Measurements from ENCODE around the gene IL17RD.

IL17RD gene

GRCh38 chr3:57169872-57170623 is 4.9 kb upstream of the IL17RD start:
- H3K4me3 ChIP-seq (ENCODE audit: insufficient read depth, low read depth, low read length): no peak overlapping the region
- 28 to 29% methylated on average over 40 of the region's 40 CpGs for WGBS, 2 experiments

DNA sequence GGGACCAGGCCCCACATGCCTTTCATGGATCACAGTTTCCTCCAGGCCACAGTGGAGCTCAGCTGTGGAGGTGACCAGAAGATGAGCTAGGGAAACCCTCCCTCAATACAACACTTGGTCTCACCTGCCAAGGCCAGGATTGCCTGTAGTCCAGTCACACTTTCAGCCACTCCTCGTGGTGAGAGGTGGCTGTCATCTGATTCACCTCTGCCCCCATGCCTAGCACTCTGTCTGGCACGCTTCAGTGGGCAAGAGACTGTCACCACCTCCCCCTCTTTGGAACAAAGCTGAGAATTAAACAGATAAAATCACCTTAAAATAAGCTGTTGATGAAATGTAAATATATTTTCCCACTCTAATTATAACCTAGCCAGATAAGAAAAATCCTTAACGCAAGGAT is 4.0 kb upstream of the IL17RD start:
- WGBS, 2 experiments: 75 to 92% methylated on average over 2 to 3 of the region's 3 CpGs
- H3K36me3 ChIP-seq (ENCODE audit: control insufficient read depth, insufficient read depth, low read length): no peaks in the 10 kb centered on the region
- H3K9me3 ChIP-seq (ENCODE audit: control insufficient read depth, low read length): no peaks in the 10 kb centered on the region
- no peak overlapping the region for H3K4me3 ChIP-seq (ENCODE audit: insufficient read depth, low read depth, low read length)
- peaks cover 5% of the 10 kb centered on the region for H3K4me1 ChIP-seq (ENCODE audit: control insufficient read depth, insufficient read depth, low read length)
- peaks cover 59% of the 10 kb centered on the region for H3K27me3 ChIP-seq (ENCODE audit: control insufficient read depth, insufficient read depth, low read length, poor library complexity, severe bottlenecking)
- no peak overlapping the region for H3K27ac ChIP-seq (ENCODE audit: insufficient read depth, low read depth, low read length, poor library complexity, severe bottlenecking)

More at GRCh38 chr3:57169872-57170623, 4.9 kb upstream of the IL17RD start:
- peaks cover 50% of the 10 kb centered on the region for H3K27me3 ChIP-seq (ENCODE audit: control insufficient read depth, insufficient read depth, low read length, poor library complexity, severe bottlenecking)
- no peak overlapping the region for H3K27ac ChIP-seq (ENCODE audit: insufficient read depth, low read depth, low read length, poor library complexity, severe bottlenecking)
- H3K9me3 ChIP-seq (ENCODE audit: control insufficient read depth, low read length): no peaks in the 10 kb centered on the region
- no peaks in the 10 kb centered on the region for H3K4me1 ChIP-seq (ENCODE audit: control insufficient read depth, insufficient read depth, low read length)
- H3K36me3 ChIP-seq (ENCODE audit: control insufficient read depth, insufficient read depth, low read length): no peaks in the 10 kb centered on the region

DNA sequence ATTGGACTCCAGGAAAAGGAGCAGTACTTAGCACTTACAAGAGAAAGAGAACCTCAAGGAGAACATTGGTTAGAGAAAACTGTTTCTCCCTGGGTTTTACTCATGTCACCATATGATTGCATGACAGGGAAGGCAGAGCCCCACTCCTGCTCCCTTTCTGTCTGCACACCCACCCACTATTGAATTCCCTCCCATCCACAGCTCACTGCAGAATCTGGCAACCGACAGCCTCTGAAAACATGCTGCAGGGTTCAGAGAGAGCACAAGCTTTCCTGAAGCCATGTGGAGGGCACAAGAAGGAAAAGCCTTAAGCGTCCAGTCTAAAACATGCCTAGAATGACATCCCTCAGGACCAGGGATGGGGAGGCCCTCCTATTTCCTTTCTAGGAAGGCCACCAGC is 3.0 kb upstream of the IL17RD start:
- no peak overlapping the region for H3K27ac ChIP-seq (ENCODE audit: insufficient read depth, low read depth, low read length, poor library complexity, severe bottlenecking)
- 88% methylated on average over 2 of the region's 2 CpGs for WGBS, 2 experiments
- no peaks in the 10 kb centered on the region for H3K36me3 ChIP-seq (ENCODE audit: control insufficient read depth, insufficient read depth, low read length)
- H3K4me3 ChIP-seq (ENCODE audit: insufficient read depth, low read depth, low read length): no peak overlapping the region
- H3K27me3 ChIP-seq (ENCODE audit: control insufficient read depth, insufficient read depth, low read length, poor library complexity, severe bottlenecking): peaks cover 69% of the 10 kb centered on the region
- H3K4me1 ChIP-seq (ENCODE audit: control insufficient read depth, insufficient read depth, low read length): peaks cover 6% of the 10 kb centered on the region
- H3K9me3 ChIP-seq (ENCODE audit: control insufficient read depth, low read length): no peaks in the 10 kb centered on the region

GRCh38 chr3:57166660-57167059 is 1.5 kb upstream of the IL17RD start:
- H3K36me3 ChIP-seq (ENCODE audit: control insufficient read depth, insufficient read depth, low read length): no peaks in the 10 kb centered on the region
- no peak overlapping the region for H3K27ac ChIP-seq (ENCODE audit: insufficient read depth, low read depth, low read length, poor library complexity, severe bottlenecking)
- WGBS, 2 experiments: 71 to 77% methylated on average over 2 of the region's 2 CpGs
- H3K27me3 ChIP-seq (ENCODE audit: control insufficient read depth, insufficient read depth, low read length, poor library complexity, severe bottlenecking): peaks cover 84% of the 10 kb centered on the region
- H3K9me3 ChIP-seq (ENCODE audit: control insufficient read depth, low read length): no peaks in the 10 kb centered on the region
- no peak overlapping the region for H3K4me3 ChIP-seq (ENCODE audit: insufficient read depth, low read depth, low read length)
- peaks cover 13% of the 10 kb centered on the region for H3K4me1 ChIP-seq (ENCODE audit: control insufficient read depth, insufficient read depth, low read length)

- H3K36me3 ChIP-seq (ENCODE audit: control insufficient read depth, insufficient read depth, low read length): no peaks in the 10 kb centered on the region
- WGBS, 2 experiments: 68 to 87% methylated on average over 4 of the region's 4 CpGs
- peaks cover 22% of the 10 kb centered on the region for H3K4me1 ChIP-seq (ENCODE audit: control insufficient read depth, insufficient read depth, low read length)
- H3K27me3 ChIP-seq (ENCODE audit: control insufficient read depth, insufficient read depth, low read length, poor library complexity, severe bottlenecking): peaks cover 89% of the 10 kb centered on the region
- H3K9me3 ChIP-seq (ENCODE audit: control insufficient read depth, low read length): no peaks in the 10 kb centered on the region
- H3K4me3 ChIP-seq (ENCODE audit: insufficient read depth, low read depth, low read length): no peak overlapping the region
- H3K27ac ChIP-seq (ENCODE audit: insufficient read depth, low read depth, low read length, poor library complexity, severe bottlenecking): no peak overlapping the region
Observed at GRCh38 chr3:57165641-57166040, 488 bp upstream of the IL17RD start.

- WGBS, 2 experiments: 2% methylated on average over 30 of the region's 30 CpGs
- peaks cover 30% of the 10 kb centered on the region for H3K4me1 ChIP-seq (ENCODE audit: control insufficient read depth, insufficient read depth, low read length)
- H3K9me3 ChIP-seq (ENCODE audit: control insufficient read depth, low read length): no peaks in the 10 kb centered on the region
- H3K36me3 ChIP-seq (ENCODE audit: control insufficient read depth, insufficient read depth, low read length): no peaks in the 10 kb centered on the region
- no peak overlapping the region for H3K27ac ChIP-seq (ENCODE audit: insufficient read depth, low read depth, low read length, poor library complexity, severe bottlenecking)
- peak overlapping the region; percentile 68 for H3K4me3 ChIP-seq (ENCODE audit: insufficient read depth, low read depth, low read length)
- H3K27me3 ChIP-seq (ENCODE audit: control insufficient read depth, insufficient read depth, low read length, poor library complexity, severe bottlenecking): peaks cover 91% of the 10 kb centered on the region
Observed at GRCh38 chr3:57164217-57164656, 916 bp downstream of the IL17RD start.

- Histone ChIP-seq H3K36me3 (ENCODE audit: control insufficient read depth, insufficient read depth, low read length) (no peaks in the 10 kb centered on the region), H3K4me3 (ENCODE audit: insufficient read depth, low read depth, low read length) (peak overlapping the region; percentile 68), H3K9me3 (ENCODE audit: control insufficient read depth, low read length) (no peaks in the 10 kb centered on the region), H3K27ac (ENCODE audit: insufficient read depth, low read depth, low read length, poor library complexity, severe bottlenecking) (no peak overlapping the region), H3K27me3 (ENCODE audit: control insufficient read depth, insufficient read depth, low read length, poor library complexity, severe bottlenecking) (peaks cover 90% of the 10 kb centered on the region), H3K4me1 (ENCODE audit: control insufficient read depth, insufficient read depth, low read length) (peaks cover 35% of the 10 kb centered on the region)
- 6 to 8% methylated on average over 4 to 6 of the region's 8 CpGs for WGBS, 2 experiments
Observed at GRCh38 chr3:57163751-57164150, 1.4 kb downstream of the IL17RD start.

- 89 to 96% methylated on average over 1 of the region's 1 CpG for WGBS, 2 experiments
- H3K4me1 ChIP-seq (ENCODE audit: control insufficient read depth, insufficient read depth, low read length): peaks cover 42% of the 10 kb centered on the region
- H3K27ac ChIP-seq (ENCODE audit: insufficient read depth, low read depth, low read length, poor library complexity, severe bottlenecking): no peak overlapping the region
- H3K4me3 ChIP-seq (ENCODE audit: insufficient read depth, low read depth, low read length): no peak overlapping the region
- H3K27me3 ChIP-seq (ENCODE audit: control insufficient read depth, insufficient read depth, low read length, poor library complexity, severe bottlenecking): peaks cover 95% of the 10 kb centered on the region
- H3K9me3 ChIP-seq (ENCODE audit: control insufficient read depth, low read length): no peaks in the 10 kb centered on the region
- no peaks in the 10 kb centered on the region for H3K36me3 ChIP-seq (ENCODE audit: control insufficient read depth, insufficient read depth, low read length)
Observed at GRCh38 chr3:57161915-57162314, 3.2 kb downstream of the IL17RD start.

- no peaks in the 10 kb centered on the region for H3K36me3 ChIP-seq (ENCODE audit: control insufficient read depth, insufficient read depth, low read length)
- no peak overlapping the region for H3K4me3 ChIP-seq (ENCODE audit: insufficient read depth, low read depth, low read length)
- 25 to 28% methylated on average over 5 of the region's 5 CpGs for WGBS, 2 experiments
- H3K27me3 ChIP-seq (ENCODE audit: control insufficient read depth, insufficient read depth, low read length, poor library complexity, severe bottlenecking): peaks cover 95% of the 10 kb centered on the region
- peaks cover 42% of the 10 kb centered on the region for H3K4me1 ChIP-seq (ENCODE audit: control insufficient read depth, insufficient read depth, low read length)
- no peak overlapping the region for H3K27ac ChIP-seq (ENCODE audit: insufficient read depth, low read depth, low read length, poor library complexity, severe bottlenecking)
- H3K9me3 ChIP-seq (ENCODE audit: control insufficient read depth, low read length): no peaks in the 10 kb centered on the region
Observed at GRCh38 chr3:57160765-57161538, 4.2 kb downstream of the IL17RD start.

- peaks cover 98% of the 10 kb centered on the region for H3K27me3 ChIP-seq (ENCODE audit: control insufficient read depth, insufficient read depth, low read length, poor library complexity, severe bottlenecking)
- peaks cover 42% of the 10 kb centered on the region for H3K4me1 ChIP-seq (ENCODE audit: control insufficient read depth, insufficient read depth, low read length)
- WGBS, 2 experiments: 14 to 16% methylated on average over 8 of the region's 8 CpGs
- no peak overlapping the region for H3K27ac ChIP-seq (ENCODE audit: insufficient read depth, low read depth, low read length, poor library complexity, severe bottlenecking)
- H3K4me3 ChIP-seq (ENCODE audit: insufficient read depth, low read depth, low read length): no peak overlapping the region
- no peaks in the 10 kb centered on the region for H3K36me3 ChIP-seq (ENCODE audit: control insufficient read depth, insufficient read depth, low read length)
- H3K9me3 ChIP-seq (ENCODE audit: control insufficient read depth, low read length): no peaks in the 10 kb centered on the region
Observed at GRCh38 chr3:57160076-57160764, 4.9 kb downstream of the IL17RD start.

Data from ectodermal cell (in vitro differentiated cells).